Common myeloid progenitor, CD34-positive (primary cell): ENCODE measurements around the gene BOLA1.

Experiments used
- CTCF ChIA-PET: fragments of 350-600 bp; sonication (Branson Sonifier 250); formaldehyde crosslinking; loops from one replicate; lab custom pipeline; 2021; ENCODE audit warnings: antibody characterized with exemption; lab: Charles Lee
- POLR2A ChIA-PET: fragments of 350-600 bp; sonication (Branson Sonifier 250); formaldehyde crosslinking; loops from one replicate; lab custom pipeline; 2021; ENCODE audit warnings: antibody characterized with exemption; lab: Charles Lee
- DNase-seq, 3 donors: peaks; one replicate each; pipeline versions ENCODE4 v3.0.0 to v3.0.0-alpha.2; 2013
- H3K27ac ChIP-seq, 2 experiments: 1 replicate in 1 of 2; 2 replicates in 1 of 2; pipeline ENCODE4 v1.7.0; 2013; ENCODE audit warnings: inconsistent platforms in 2 of 2, low read length in 2 of 2, mild to moderate bottlenecking in 2 of 2, low read depth in 1 of 2, moderate library complexity in 1 of 2; ENCODE audit not compliant: severe bottlenecking in 2 of 2, insufficient read depth in 1 of 2, poor library complexity in 1 of 2
- H3K27me3 ChIP-seq, 5 experiments: replicated peaks in 2 of 5; 1 replicate in 3 of 5; 2 replicates in 2 of 5; pipeline versions ENCODE4 v1.6.1 to v1.7.0; 2013; ENCODE audit warnings: low read length in 4 of 5, mild to moderate bottlenecking in 2 of 5, moderate library complexity in 2 of 5, inconsistent platforms in 1 of 5; ENCODE audit not compliant: insufficient read depth in 5 of 5, control insufficient read depth in 4 of 5
- H3K36me3 ChIP-seq, 4 experiments: 1 replicate in 2 of 4; 2 replicates in 2 of 4; pipeline versions ENCODE4 v1.6.1 to v1.7.0; 2013; ENCODE audit warnings: low read length in 3 of 4, control low read depth in 1 of 4, mild to moderate bottlenecking in 1 of 4; ENCODE audit not compliant: control insufficient read depth in 4 of 4, insufficient read depth in 4 of 4
- H3K4me1 ChIP-seq, 4 experiments: 1 replicate in 3 of 4; 2 replicates in 1 of 4; pipeline versions ENCODE4 v1.6.1 to v1.7.1; 2013; ENCODE audit warnings: low read length in 3 of 4, mild to moderate bottlenecking in 3 of 4, control low read depth in 1 of 4, inconsistent platforms in 1 of 4, moderate library complexity in 1 of 4; ENCODE audit not compliant: control insufficient read depth in 4 of 4, insufficient read depth in 4 of 4; ENCODE audit errors: control extremely low read depth in 1 of 4
- H3K4me3 ChIP-seq, 7 experiments: 1 replicate in 4 of 7; 2 replicates in 3 of 7; pipeline versions ENCODE4 v1.5.1 to v1.7.0; 2013; ENCODE audit warnings: mild to moderate bottlenecking in 7 of 7, low read length in 6 of 7, moderate library complexity in 6 of 7, inconsistent platforms in 2 of 7, low read depth in 2 of 7, control low read depth in 1 of 7; ENCODE audit not compliant: insufficient read depth in 4 of 7, control insufficient read depth in 1 of 7; ENCODE audit errors: extremely low read depth in 1 of 7
- H3K9me3 ChIP-seq, 5 experiments: 1 replicate in 4 of 5; 2 replicates in 1 of 5; pipeline versions ENCODE4 v1.6.1 to v1.7.1; 2013; ENCODE audit warnings: low read length in 4 of 5, mild to moderate bottlenecking in 2 of 5, inconsistent platforms in 1 of 5, low read depth in 1 of 5, moderate library complexity in 1 of 5; ENCODE audit not compliant: control insufficient read depth in 4 of 5, insufficient read depth in 2 of 5; ENCODE audit errors: control extremely low read depth in 1 of 5
- WGBS: methylation state at CpG from one replicate; pipeline ENCODE4 v1.1.5; 2013; ENCODE audit not compliant: insufficient coverage; 5-methylcytosine and 5-hydroxymethylcytosine counted together

The BOLA1 gene

DNA sequence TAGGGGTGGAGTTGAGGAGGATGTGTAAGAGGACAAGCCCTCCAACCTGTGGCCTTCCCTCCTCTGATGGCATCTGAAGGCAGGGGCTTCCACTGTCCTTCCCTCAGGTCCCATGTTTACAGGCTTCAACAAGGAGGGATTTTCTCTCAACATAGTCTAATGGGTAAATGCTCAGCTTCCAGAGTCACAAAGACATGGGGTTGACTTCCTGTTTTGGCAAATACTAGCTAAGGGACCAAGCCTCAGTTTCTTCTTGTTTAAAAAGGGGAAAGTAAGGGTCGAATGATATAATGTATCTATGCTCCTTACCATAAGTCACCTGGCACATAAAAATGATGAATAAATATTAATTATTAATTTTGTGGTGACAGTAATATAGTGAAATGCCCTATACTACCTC is 15.2 kb downstream of the BOLA1 start:
- no peaks in the 10 kb centered on the region for H3K27me3 ChIP-seq
- no peak for DNase-seq
- H3K4me3 ChIP-seq, result no peak overlapping the region
- ChIA-PET CTCF (interaction anchor here (2.9 kb wide), 1 partner anchor 10 kb away, joined by 9 read pairs; no protein-coding TSS in a partner anchor), POLR2A (no interaction called here)
- no CpG with 5 or more reads among the region's 1 CpG for WGBS
- peaks cover 0 to 42% (median 15%) of the 10 kb centered on the region in 4 experiments for H3K36me3 ChIP-seq
- no peaks in the 10 kb centered on the region for H3K9me3 ChIP-seq
- H3K27ac ChIP-seq, result no peak overlapping the region
- peaks cover 8 to 41% (median 35%) of the 10 kb centered on the region in 4 experiments for H3K4me1 ChIP-seq

GRCh38 chr1:149915429-149916192 is 16.2 kb downstream of the BOLA1 start:
- H3K36me3 ChIP-seq, result peaks cover 0 to 32% (median 10%) of the 10 kb centered on the region in 4 experiments
- 54% methylated on average over 6 of the region's 11 CpGs for WGBS
- peak overlapping the region; percentile 33 to 72 for H3K27ac ChIP-seq

GRCh38 chr1:149916193-149916897 is 17.0 kb downstream of the BOLA1 start:
- DNase-seq, result peak in 2 of 3 donors; percentile 35 to 48
- CTCF ChIA-PET, result interaction anchor here (0.7 to 2.9 kb wide), 4 partner anchors 11 to 28 kb away, joined by 3 to 9 read pairs (median 4); no protein-coding TSS in a partner anchor
- H3K27ac ChIP-seq, result peak overlapping the region; percentile 33 to 72
- peaks cover 0 to 24% (median 8%) of the 10 kb centered on the region in 4 experiments for H3K36me3 ChIP-seq
- peaks cover 8 to 41% (median 35%) of the 10 kb centered on the region in 4 experiments for H3K4me1 ChIP-seq
- WGBS, result no CpG with 5 or more reads among the region's 9 CpGs
- POLR2A ChIA-PET, result interaction anchor here (0.6 to 1.9 kb wide), 4 partner anchors 10 to 29 kb away, joined by 3 to 13 read pairs (median 4); partner anchors contain the start of gene SF3B4
- H3K9me3 ChIP-seq, result no peaks in the 10 kb centered on the region
- H3K27me3 ChIP-seq, result no peaks in the 10 kb centered on the region
- peak overlapping the region; percentile 26 to 97 (median 81) for H3K4me3 ChIP-seq

More at GRCh38 chr1:149915429-149916192, 16.2 kb downstream of the BOLA1 start:
- CTCF ChIA-PET, result interaction anchor here (1.0 to 2.9 kb wide), 2 partner anchors 11 to 27 kb away, joined by 4 to 9 read pairs; no protein-coding TSS in a partner anchor
- H3K4me1 ChIP-seq, result peaks cover 8 to 41% (median 35%) of the 10 kb centered on the region in 4 experiments
- no peaks in the 10 kb centered on the region for H3K27me3 ChIP-seq
- POLR2A ChIA-PET, result interaction anchor here (0.9 to 1.9 kb wide), 3 partner anchors 11 to 28 kb away, joined by 3 to 13 read pairs (median 5); partner anchors contain the start of gene SF3B4
- no peaks in the 10 kb centered on the region for H3K9me3 ChIP-seq
- H3K4me3 ChIP-seq, result peak overlapping the region in 5 of 7 experiments; percentile 26 to 97 (median 81)
- DNase-seq, result peak; percentile 16 to 56 (median 40)

DNA sequence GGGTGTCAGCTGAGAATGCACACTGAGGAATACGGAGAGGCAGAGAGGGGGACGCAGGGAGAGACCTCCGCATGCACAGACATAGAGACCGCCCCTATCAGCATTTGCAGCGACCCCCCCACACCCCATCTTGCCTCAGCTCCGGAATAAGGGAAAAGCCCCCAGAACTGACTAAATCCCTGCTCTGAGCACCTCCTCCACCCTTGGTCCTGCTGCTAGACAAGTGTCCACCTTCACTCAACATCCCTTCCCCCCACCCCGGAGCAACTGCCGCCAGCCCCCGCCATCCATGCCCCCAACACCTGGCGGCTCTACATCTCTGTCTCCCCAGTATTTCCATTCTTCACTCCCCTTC is 17.5 kb downstream of the BOLA1 start:
- Histone ChIP-seq H3K9me3 (no peaks in the 10 kb centered on the region), H3K36me3 (peaks cover 4 to 19% (median 7%) of the 10 kb centered on the region in 4 experiments), H3K27ac (peak overlapping the region in 1 of 2 experiments; percentile 72), H3K4me1 (peaks cover 8 to 41% (median 35%) of the 10 kb centered on the region in 4 experiments), H3K27me3 (no peaks in the 10 kb centered on the region), H3K4me3 (peak overlapping the region; percentile 58 to 97 (median 81))
- no peak for DNase-seq
- ChIA-PET CTCF (interaction anchor here (0.7 to 1.3 kb wide), 3 partner anchors 13 to 28 kb away, joined by 3 to 4 read pairs (median 3); no protein-coding TSS in a partner anchor), POLR2A (interaction anchor here (1.6 to 1.9 kb wide), 2 partner anchors 11 to 29 kb away, joined by 5 to 13 read pairs; partner anchors contain the start of gene SF3B4)
- WGBS, result 0% methylated on average over 3 of the region's 10 CpGs

GRCh38 chr1:149917571-149918144 is 18.3 kb downstream of the BOLA1 start, which contains the start of gene SV2A:
Gene SV2A (minus strand): TSS chr1:149917844. CDS start chr1:149913840, 4,004 bp downstream.
- under 1% methylated on average over 14 of the region's 24 CpGs for WGBS
- ChIA-PET CTCF (no interaction called here), POLR2A (interaction anchor here (0.6 kb wide), 1 partner anchor 28 kb away, joined by 4 read pairs; no protein-coding TSS in a partner anchor)
- H3K4me1 ChIP-seq, result peaks cover 8 to 41% (median 35%) of the 10 kb centered on the region in 4 experiments
- H3K27me3 ChIP-seq, result no peaks in the 10 kb centered on the region
- H3K4me3 ChIP-seq, result peak within 1 kb of the TSS; percentile 58 to 97 (median 81)
- peak within 1 kb of the TSS in 1 of 2 experiments; percentile 72 for H3K27ac ChIP-seq
- peaks cover 5 to 16% (median 11%) of the 10 kb centered on the region in 4 experiments for H3K36me3 ChIP-seq
- no peaks in the 10 kb centered on the region for H3K9me3 ChIP-seq
- DNase-seq, result peak; percentile 58 to 79 (median 76)

- ChIA-PET POLR2A (no interaction called here), CTCF (no interaction called here)
- 89% methylated on average over 10 of the region's 10 CpGs for WGBS
- peaks cover 5 to 24% (median 17%) of the 10 kb centered on the region in 4 experiments for H3K4me1 ChIP-seq
- H3K27ac ChIP-seq, result no peak overlapping the region
- H3K9me3 ChIP-seq, result no peaks in the 10 kb centered on the region
- DNase-seq, result no peak
- no peak overlapping the region for H3K4me3 ChIP-seq
- H3K36me3 ChIP-seq, result peaks cover 12 to 51% (median 39%) of the 10 kb centered on the region in 4 experiments
- H3K27me3 ChIP-seq, result no peaks in the 10 kb centered on the region
These were observed 24.3 kb downstream of the BOLA1 start for GRCh38 chr1:149923626-149924025.
